GM21381 (cell line): ENCODE data around the gene CYP2U1.
"Not testable (repeated sequence)": the region's sequence is repeated elsewhere in the genome, so short reads cannot be mapped to it uniquely, and the experiment has no call there.

Experiments used
- ATAC-seq: cut with Tn5 transposase; IDR thresholded peaks from one replicate; pipeline ENCODE4 v1.9.1; 2021; ENCODE audit warnings: mild to moderate bottlenecking, moderate library complexity; ENCODE audit not compliant: unreplicated experiment

CYP2U1 gene

GRCh38 chr4:107917500-107917899 is 13.8 kb upstream of the CYP2U1 start:
- no peak for ATAC-seq

- ATAC-seq = no peak
Measured at GRCh38 chr4:107922486-107923473, 8.6 kb upstream of the CYP2U1 start.

- not testable (repeated sequence) for ATAC-seq
Measured at GRCh38 chr4:107925713-107926112, 5.6 kb upstream of the CYP2U1 start.

GRCh38 chr4:107926875-107927274 is 4.5 kb upstream of the CYP2U1 start:
- ATAC-seq = not testable (repeated sequence)

GRCh38 chr4:107931775-107932321 is 499 bp downstream of the CYP2U1 start:
- peak; percentile 21 for ATAC-seq

GRCh38 chr4:107935246-107935645 is 3.9 kb downstream of the CYP2U1 start:
- ATAC-seq = no peak

- no peak for ATAC-seq
Measured at GRCh38 chr4:107937040-107937439, 5.7 kb downstream of the CYP2U1 start.

GRCh38 chr4:107939307-107939706 is 8.0 kb downstream of the CYP2U1 start:
- no peak for ATAC-seq

GRCh38 chr4:107945809-107946208 is 14.5 kb downstream of the CYP2U1 start:
- ATAC-seq = no peak

- no peak for ATAC-seq
Measured at GRCh38 chr4:107950746-107951540, 19.6 kb downstream of the CYP2U1 start.

- ATAC-seq = no peak
Measured at GRCh38 chr4:107951551-107951950, 20.2 kb downstream of the CYP2U1 start.

- no peak for ATAC-seq
Measured at GRCh38 chr4:107956011-107956410, 24.7 kb downstream of the CYP2U1 start.

- ATAC-seq = no peak
Measured at GRCh38 chr4:107966903-107967302, 35.6 kb downstream of the CYP2U1 start.

- not testable (repeated sequence) for ATAC-seq
Measured at GRCh38 chr4:107967519-107967918, 36.2 kb downstream of the CYP2U1 start.

- not testable (repeated sequence) for ATAC-seq
Measured at GRCh38 chr4:107967921-107968320, 36.6 kb downstream of the CYP2U1 start.

- ATAC-seq = no peak
Measured at GRCh38 chr4:107970063-107970798, 38.9 kb downstream of the CYP2U1 start.

GRCh38 chr4:107972605-107973004 is 41.3 kb downstream of the CYP2U1 start:
- no peak for ATAC-seq

GRCh38 chr4:107974523-107974922 is 43.2 kb downstream of the CYP2U1 start:
- ATAC-seq = no peak

GRCh38 chr4:107977482-107977881 is 46.1 kb downstream of the CYP2U1 start:
- ATAC-seq = no peak

GRCh38 chr4:107977966-107978705 is 46.8 kb downstream of the CYP2U1 start:
- ATAC-seq = no peak
